SIG-M5 (cell line): ENCODE results near the gene SEBOX.

Experiments
- DNase-seq: peaks from one replicate; lab custom pipeline; 2025; lab: John Stamatoyannopoulos, UW

The SEBOX gene

GRCh38 chr17:28318759-28319597 is 46.0 kb downstream of the SEBOX start, which contains the start of gene TMEM97:
Gene TMEM97 (plus strand): TSS chr17:28319200. CDS start chr17:28319240, 40 bp downstream.
- DNase-seq: peak; percentile 94

GRCh38 chr17:28317966-28318758 is 46.8 kb downstream of the SEBOX start:
- DNase-seq: no peak

GRCh38 chr17:28317099-28317965 is 47.7 kb downstream of the SEBOX start:
- no peak for DNase-seq

- DNase-seq: no peak
Measured at GRCh38 chr17:28315846-28316705, 48.9 kb downstream of the SEBOX start.

GRCh38 chr17:28313841-28314240 is 51.2 kb downstream of the SEBOX start:
- DNase-seq: no peak
